DMS114 treated with DMSO at 0.1 percent for 48 hours (cell line): Measurements from ENCODE around the gene CDC45.

Experiments
- DNase-seq: peaks from one replicate; lab custom pipeline; 2025; ENCODE audit not compliant: unreplicated experiment; lab: John Stamatoyannopoulos, UW

CDC45 gene

DNA sequence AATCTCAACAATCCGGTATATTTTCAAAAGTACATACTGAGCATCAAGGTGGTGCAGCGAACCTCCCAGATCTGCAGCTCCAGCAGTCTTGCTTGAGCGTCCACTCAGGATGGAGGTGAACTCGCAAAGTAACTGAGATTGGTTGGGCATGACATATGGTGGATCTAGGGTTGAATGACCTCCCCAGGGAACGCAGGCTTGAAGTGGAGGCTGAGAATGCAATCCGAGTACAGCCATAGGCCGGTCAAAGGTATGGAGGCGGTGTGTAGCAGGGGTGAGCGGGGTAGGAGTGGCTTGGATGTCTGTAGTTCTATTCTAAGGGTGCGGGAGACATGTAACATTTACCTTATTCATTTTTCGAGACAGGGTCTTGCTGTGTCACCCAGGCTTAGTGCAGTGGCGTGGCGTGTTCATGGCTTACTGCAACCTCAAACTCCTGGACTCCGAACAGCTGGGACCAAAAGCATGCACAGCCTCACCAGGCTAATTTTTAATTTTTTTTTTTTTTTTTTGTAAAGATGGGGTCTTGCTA, 31.6 kb upstream of the CDC45 start:
- peak; percentile 23 for DNase-seq

- DNase-seq, result no peak
These were observed 30.8 kb upstream of the CDC45 start for GRCh38 chr22:19448739-19449421.

DNA sequence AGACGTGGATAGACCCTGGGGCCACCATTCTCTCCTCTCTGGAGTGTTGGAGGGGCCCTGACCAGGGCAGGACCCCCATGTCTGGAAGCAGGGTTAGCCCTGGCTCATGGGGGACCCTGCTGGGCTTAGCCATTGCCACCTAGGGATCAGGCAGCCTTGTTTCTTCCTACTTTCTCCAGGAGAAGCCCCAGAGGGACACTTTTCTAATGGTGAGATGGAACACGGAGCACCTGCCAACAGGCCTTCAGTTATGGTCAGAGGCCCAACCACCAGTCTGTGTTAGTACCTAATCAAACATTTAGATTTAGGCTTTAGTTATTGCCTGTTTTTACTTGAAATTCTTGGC, 30.3 kb upstream of the CDC45 start:
- DNase-seq, result no peak

- no peak for DNase-seq
These were observed 29.2 kb upstream of the CDC45 start for GRCh38 chr22:19450363-19451175.

DNA sequence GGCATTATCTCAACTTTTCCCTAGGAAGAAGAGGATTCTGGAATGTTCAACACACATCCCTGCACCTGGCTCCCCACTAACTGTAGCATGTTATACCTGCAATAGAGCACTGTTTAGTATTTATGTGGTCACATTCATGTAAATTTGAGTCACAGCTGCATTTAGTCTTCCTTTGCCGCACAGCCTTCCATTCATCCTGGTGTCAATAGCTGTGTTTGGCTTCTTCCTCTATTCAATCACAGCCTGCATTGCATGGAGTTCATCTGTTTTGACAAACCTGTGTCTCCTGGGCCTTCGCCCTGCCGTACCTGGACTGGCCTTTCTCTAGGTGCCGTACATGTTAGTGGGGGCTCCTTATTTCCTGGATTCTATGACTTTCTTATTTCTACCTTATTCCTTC, 28.1 kb upstream of the CDC45 start:
- no peak for DNase-seq

DNA sequence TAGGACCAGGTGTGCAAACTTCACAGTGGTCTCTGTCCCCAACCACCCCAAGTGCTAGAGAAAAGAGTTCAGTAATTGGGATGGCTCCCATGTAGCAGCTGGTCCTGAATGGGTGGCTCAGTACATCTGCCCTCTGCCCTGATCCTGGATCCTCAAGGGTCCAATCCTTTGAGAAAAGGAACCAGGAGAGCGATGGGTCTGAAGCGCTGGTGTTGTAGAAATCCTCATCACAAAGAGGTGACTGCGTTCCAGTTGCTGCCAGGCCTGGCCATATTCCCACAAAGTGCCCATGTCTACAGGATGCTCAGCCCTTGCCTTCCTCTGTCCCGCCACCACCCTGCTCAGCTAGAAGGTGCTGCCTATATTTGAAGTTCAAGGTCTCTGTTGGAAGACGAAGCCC, 26.0 kb upstream of the CDC45 start:
- DNase-seq, result no peak

DNA sequence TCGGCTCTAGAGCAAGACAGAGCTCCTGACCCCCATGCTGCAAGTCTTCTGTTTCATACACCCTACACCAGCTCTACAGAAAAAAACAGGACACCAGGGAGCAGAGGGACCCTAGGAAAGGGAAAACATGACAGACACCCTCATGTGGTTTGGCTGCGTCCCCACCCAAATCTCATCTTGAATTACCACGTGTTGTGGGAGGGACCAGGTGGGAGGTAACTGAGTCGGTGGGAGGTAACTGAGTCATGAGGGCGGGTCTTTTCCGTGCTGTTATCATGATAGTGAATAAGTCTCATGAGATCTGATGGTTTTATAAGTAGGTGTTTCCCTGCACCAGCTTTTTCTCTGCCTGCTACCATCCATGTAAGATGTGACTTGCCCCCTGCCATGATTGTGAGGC, 25.6 kb upstream of the CDC45 start:
- DNase-seq, result no peak

GRCh38 chr22:19455033-19455432, 24.7 kb upstream of the CDC45 start:
- no peak for DNase-seq

- no peak for DNase-seq
These were observed 23.9 kb upstream of the CDC45 start for GRCh38 chr22:19455585-19456370.

- no peak for DNase-seq
These were observed 23.2 kb upstream of the CDC45 start for GRCh38 chr22:19456541-19456940.

DNA sequence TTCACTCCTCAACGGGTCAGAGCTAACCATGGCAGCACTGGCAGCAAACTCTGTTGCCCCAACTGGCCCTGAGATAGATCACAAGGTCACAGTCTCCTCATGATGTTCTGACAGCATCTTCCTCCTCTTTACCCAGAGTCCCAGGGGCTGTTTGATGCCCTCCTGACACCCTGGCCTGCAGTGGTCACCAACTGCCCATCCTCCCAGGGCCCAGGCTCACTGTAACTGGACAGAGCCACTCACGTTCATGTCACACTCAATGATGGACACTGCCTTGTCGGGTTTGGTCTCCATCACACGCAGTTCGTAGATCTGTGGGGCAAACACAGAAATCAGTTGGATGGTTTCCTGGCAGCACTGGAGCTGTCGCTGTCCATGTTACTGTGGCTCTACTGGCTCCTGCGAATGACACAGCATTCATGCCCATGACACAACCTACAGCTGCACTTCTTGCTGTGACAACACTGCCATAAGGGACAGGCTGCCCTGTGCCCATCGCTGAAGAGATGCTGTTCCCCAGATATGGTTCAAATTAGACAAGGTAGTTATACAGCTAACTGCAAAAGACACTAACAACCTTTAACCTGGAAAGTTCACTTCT, 21.8 kb upstream of the CDC45 start:
- DNase-seq, result no peak

DNA sequence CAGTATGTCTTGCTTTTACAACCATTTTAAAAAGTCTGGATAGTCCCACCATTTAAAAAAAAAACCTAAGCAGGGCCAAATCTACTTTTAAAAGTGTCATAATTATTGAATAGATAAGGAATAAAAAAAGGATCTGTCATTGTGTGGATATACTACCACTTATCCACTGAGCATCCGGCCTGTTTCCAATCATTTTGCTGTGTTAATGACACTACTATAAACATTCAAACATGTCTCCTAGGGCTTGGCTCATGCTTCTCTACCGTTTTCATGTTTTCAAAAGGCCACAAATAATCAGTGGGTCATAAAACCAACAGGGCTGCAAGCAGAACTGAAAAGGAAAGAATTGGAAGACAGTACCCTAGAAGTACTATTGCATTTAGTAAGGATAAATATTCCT, 19.7 kb upstream of the CDC45 start:
- no peak for DNase-seq

- DNase-seq, result no peak
These were observed 18.2 kb upstream of the CDC45 start for GRCh38 chr22:19461506-19461905.

- DNase-seq, result no peak
These were observed 16.7 kb upstream of the CDC45 start for GRCh38 chr22:19463008-19463407.

GRCh38 chr22:19463491-19464469, 15.9 kb upstream of the CDC45 start:
- DNase-seq, result no peak

DNA sequence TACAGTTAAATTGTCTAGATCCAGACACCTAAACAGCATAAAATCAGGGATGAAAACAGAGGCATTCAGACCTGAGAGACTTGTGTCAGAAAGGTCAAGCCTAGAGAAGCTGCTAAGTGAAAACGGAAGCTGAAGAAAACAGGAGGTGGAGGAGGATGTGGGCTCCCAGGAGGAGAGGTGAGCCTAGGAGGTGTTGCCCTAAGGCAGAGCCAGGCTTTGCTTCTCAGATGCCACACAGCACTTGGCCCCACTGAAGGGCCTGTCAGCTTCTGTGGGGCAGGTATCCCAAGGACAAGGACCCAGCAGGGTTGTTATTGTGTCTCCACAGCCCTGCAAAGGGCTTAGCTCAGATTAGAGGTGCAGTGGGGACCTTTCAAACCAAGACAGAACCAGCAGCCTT, 15.2 kb upstream of the CDC45 start:
- no peak for DNase-seq

GRCh38 chr22:19464975-19465374, 14.7 kb upstream of the CDC45 start:
- no peak for DNase-seq

- DNase-seq, result no peak
These were observed 13.5 kb upstream of the CDC45 start for GRCh38 chr22:19466126-19466716.

DNA sequence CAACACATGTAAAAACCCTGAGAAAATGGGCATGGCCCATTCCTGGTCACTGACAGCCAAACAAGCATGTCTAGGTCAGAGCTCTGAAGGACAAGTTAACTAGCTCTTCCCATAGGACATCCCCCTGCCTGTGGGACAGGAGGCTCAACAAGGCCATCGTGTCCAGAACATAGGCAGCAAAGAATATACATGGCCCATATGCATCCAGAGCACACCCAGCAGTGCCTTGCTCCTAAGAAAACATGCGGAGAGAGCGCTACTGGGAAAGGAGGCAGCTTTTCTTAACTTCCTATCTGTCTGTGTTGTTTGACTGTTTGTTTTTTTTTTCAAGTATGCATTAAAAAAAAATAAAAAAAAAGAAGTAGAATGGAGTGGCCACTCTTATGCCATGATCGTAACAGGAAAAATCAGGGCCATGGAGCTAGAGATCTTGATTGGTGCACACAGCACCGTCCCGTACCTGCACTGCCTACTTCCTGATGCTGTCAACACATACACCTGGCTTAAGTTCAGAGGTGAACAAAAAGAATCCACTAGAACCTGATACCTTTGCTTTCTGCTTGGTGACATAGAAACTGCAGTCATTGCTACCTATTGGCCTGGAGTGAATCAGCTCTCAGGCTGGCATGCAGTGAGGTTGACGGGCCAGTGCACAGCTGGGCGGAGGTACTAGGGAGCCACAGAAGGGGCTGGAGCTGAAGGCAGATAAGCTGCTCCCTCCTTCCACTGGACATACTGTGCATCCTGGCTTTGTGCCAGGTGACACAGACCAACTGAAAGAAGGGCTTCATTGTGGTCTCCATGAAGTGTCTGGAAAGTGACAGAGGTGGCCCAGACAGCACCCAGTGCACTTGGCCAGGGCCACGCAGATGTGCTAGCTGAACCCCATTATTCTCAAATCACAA, 12.6 kb upstream of the CDC45 start:
- DNase-seq, result no peak
